WTC11 (cell line): ENCODE measurements around the gene DFFB. TPM values are rescaled to one million over a fixed set of nuclear protein-coding genes. Genes with fewer than 3 reads are reported as not detected.

Experiments
- ATAC-seq: fragments of 200-7000 bp; cut with Tn5 transposase; 2 replicates; pipeline ENCODE4 v1.10.0; 2021; ENCODE audit warnings: mild to moderate bottlenecking, moderate library complexity
- CTCF ChIA-PET: fragments of 300-600 bp; sonication (Branson Sonifier 250); formaldehyde crosslinking; loops from one replicate; lab custom pipeline; 2021; ENCODE audit warnings: antibody characterized with exemption; lab: Charles Lee
- POLR2A ChIA-PET: fragments of 350-600 bp; sonication (Branson Sonifier 250); formaldehyde crosslinking; loops from one replicate; lab custom pipeline; 2021; ENCODE audit warnings: antibody characterized with exemption; lab: Charles Lee
- DNase-seq: peaks from one replicate; pipeline ENCODE4 v3.0.0; 2021; ENCODE audit warnings: low spot score
- H3K27ac Mint-ChIP-seq: 2 replicates; pipeline ENCODE4 v1.8.0; 2021; ENCODE audit warnings: mixed read lengths
- H3K27me3 Mint-ChIP-seq: 2 replicates; pipeline ENCODE4 v1.8.0; 2021; ENCODE audit warnings: low read depth, mild to moderate bottlenecking, moderate library complexity, mixed read lengths
- H3K36me3 Mint-ChIP-seq: 2 replicates; pipeline ENCODE4 v1.8.0; 2021; ENCODE audit warnings: mixed read lengths
- H3K4me1 Mint-ChIP-seq: 2 replicates; pipeline ENCODE4 v1.8.0; 2022; ENCODE audit warnings: mixed read lengths
- H3K4me3 Mint-ChIP-seq: 2 replicates; pipeline ENCODE4 v1.8.0; 2021; ENCODE audit warnings: mild to moderate bottlenecking, moderate library complexity, mixed read lengths
- H3K9me3 Mint-ChIP-seq: 2 replicates; pipeline ENCODE4 v1.8.0; 2021; ENCODE audit warnings: mixed read lengths
- AFF4 ChIP-seq: sonication (generic); formaldehyde crosslinking; IDR thresholded peaks from 2 replicates; pipeline ENCODE4 v1.8.1; 2023; ENCODE audit warnings: mild to moderate bottlenecking, missing genetic modification reagents, borderline replicate concordance
- ATF2 ChIP-seq: sonication (generic); formaldehyde crosslinking; IDR thresholded peaks from 2 replicates; pipeline ENCODE4 v1.8.1; 2022; ENCODE audit warnings: low read depth, missing genetic modification reagents, borderline replicate concordance
- E2F1 ChIP-seq: sonication (generic); formaldehyde crosslinking; IDR thresholded peaks from 2 replicates; pipeline ENCODE4 v1.8.0; 2022; ENCODE audit warnings: mild to moderate bottlenecking, missing genetic modification reagents
- FOXP1 ChIP-seq: sonication (generic); formaldehyde crosslinking; IDR thresholded peaks from 2 replicates; pipeline ENCODE4 v1.8.0; 2022; ENCODE audit warnings: missing genetic modification reagents, mild to moderate bottlenecking, moderate library complexity, borderline replicate concordance
- FOXP4 ChIP-seq: sonication (generic); formaldehyde crosslinking; IDR thresholded peaks from 2 replicates; pipeline ENCODE4 v1.8.0; 2022; ENCODE audit warnings: mild to moderate bottlenecking, missing genetic modification reagents
- IRF1 ChIP-seq: sonication (generic); formaldehyde crosslinking; IDR thresholded peaks from 2 replicates; pipeline ENCODE4 v1.8.0; 2023; ENCODE audit warnings: missing genetic modification reagents
- MAX ChIP-seq: sonication (generic); formaldehyde crosslinking; IDR thresholded peaks from 2 replicates; pipeline ENCODE4 v1.8.0; 2022; ENCODE audit warnings: mild to moderate bottlenecking, missing genetic modification reagents
- NFYB ChIP-seq: sonication (generic); formaldehyde crosslinking; conservative IDR thresholded peaks from 2 replicates; pipeline ENCODE4 v1.8.0; 2022; ENCODE audit warnings: low read depth, missing genetic modification reagents
- PRDM15 ChIP-seq: sonication (generic); formaldehyde crosslinking; IDR thresholded peaks from 2 replicates; pipeline ENCODE4 v1.8.0; 2022; ENCODE audit warnings: missing genetic modification reagents
- PRRX2 ChIP-seq: fragments of 250-450 bp; sonication (Bioruptor Pico); IDR thresholded peaks from 2 replicates; pipeline ENCODE4 v1.8.0; 2021; ENCODE audit warnings: mild to moderate bottlenecking
- SMAD3 ChIP-seq: sonication (generic); formaldehyde crosslinking; IDR thresholded peaks from 2 replicates; pipeline ENCODE4 v1.8.0; 2022; ENCODE audit warnings: missing genetic modification reagents, mild to moderate bottlenecking, borderline replicate concordance
- TEAD1 ChIP-seq: sonication (generic); formaldehyde crosslinking; IDR thresholded peaks from 2 replicates; pipeline ENCODE4 v1.8.0; 2022; ENCODE audit warnings: mild to moderate bottlenecking, missing genetic modification reagents
- ZMAT4 ChIP-seq: fragments of 250-450 bp; sonication (Bioruptor Pico); IDR thresholded peaks from 2 replicates; pipeline ENCODE4 v1.9.0; 2021; ENCODE audit warnings: mild to moderate bottlenecking
- ZNF219 ChIP-seq: sonication (generic); formaldehyde crosslinking; IDR thresholded peaks from 2 replicates; pipeline ENCODE4 v1.8.0; 2023; ENCODE audit warnings: missing genetic modification reagents, mild to moderate bottlenecking, borderline replicate concordance
- ZNF263 ChIP-seq: sonication (generic); formaldehyde crosslinking; IDR thresholded peaks from 2 replicates; pipeline ENCODE4 v1.8.1; 2022; ENCODE audit warnings: low read depth, mild to moderate bottlenecking, moderate library complexity, missing genetic modification reagents
- ZNF532 ChIP-seq: fragments of 250-450 bp; sonication (Bioruptor Pico); IDR thresholded peaks from 2 replicates; pipeline ENCODE4 v1.9.0; 2021; ENCODE audit warnings: mild to moderate bottlenecking, borderline replicate concordance
- ZSCAN18 ChIP-seq: fragments of 250-450 bp; sonication (Bioruptor Pico); IDR thresholded peaks from 2 replicates; pipeline ENCODE4 v2.1.2; 2022; ENCODE audit warnings: mild to moderate bottlenecking, moderate library complexity
- total RNA-seq: library from RNA; stranded (reverse); gene quantifications from 3 replicates; pipeline ENCODE4 v1.2.3, GENCODE V29; 2021

The DFFB gene
- total RNA-seq, 1 experiment from 2014 or later, result 9.2 TPM

GRCh38 chr1:3925256-3925655, 68.0 kb downstream of the DFFB start:
- no peak for ATAC-seq
- CTCF ChIA-PET, result no interaction called here
- peaks cover 23% of the 10 kb centered on the region for H3K27me3 Mint-ChIP-seq
- H3K9me3 Mint-ChIP-seq, result peaks cover 80% of the 10 kb centered on the region
- DNase-seq, result no peak
- H3K4me1 Mint-ChIP-seq, result no peaks in the 10 kb centered on the region
- no peak overlapping the region for H3K4me3 Mint-ChIP-seq
- no peak overlapping the region for H3K27ac Mint-ChIP-seq
- H3K36me3 Mint-ChIP-seq, result peaks cover 73% of the 10 kb centered on the region
- POLR2A ChIA-PET, result no interaction called here
- TF ChIP-seq E2F1 (CRISPR knock-in tag) (no peak), ZSCAN18 (no peak), TEAD1 (CRISPR knock-in tag) (no peak), IRF1 (CRISPR knock-in tag) (no peak), SMAD3 (CRISPR knock-in tag) (no peak), ZNF263 (no peak), ZMAT4 (CRISPR knock-in tag) (no peak), ZNF219 (no peak), FOXP1 (no peak), AFF4 (no peak), FOXP4 (CRISPR knock-in tag) (no peak), PRDM15 (CRISPR knock-in tag) (no peak), NFYB (no peak), ATF2 (no peak), ZNF532 (CRISPR knock-in tag) (no peak), MAX (CRISPR knock-in tag) (no peak), PRRX2 (CRISPR knock-in tag) (no peak)
